GM03348 (cell line): ENCODE data around the gene KIF1A.
"Not testable (repeated sequence)": the region's sequence is repeated elsewhere in the genome, so short reads cannot be mapped to it uniquely, and the experiment has no call there.

ENCODE experiments used
- DNase-seq: peaks from one replicate; pipeline ENCODE4 v3.0.0; 2012; ENCODE audit warnings: low spot score

The KIF1A gene

DNA sequence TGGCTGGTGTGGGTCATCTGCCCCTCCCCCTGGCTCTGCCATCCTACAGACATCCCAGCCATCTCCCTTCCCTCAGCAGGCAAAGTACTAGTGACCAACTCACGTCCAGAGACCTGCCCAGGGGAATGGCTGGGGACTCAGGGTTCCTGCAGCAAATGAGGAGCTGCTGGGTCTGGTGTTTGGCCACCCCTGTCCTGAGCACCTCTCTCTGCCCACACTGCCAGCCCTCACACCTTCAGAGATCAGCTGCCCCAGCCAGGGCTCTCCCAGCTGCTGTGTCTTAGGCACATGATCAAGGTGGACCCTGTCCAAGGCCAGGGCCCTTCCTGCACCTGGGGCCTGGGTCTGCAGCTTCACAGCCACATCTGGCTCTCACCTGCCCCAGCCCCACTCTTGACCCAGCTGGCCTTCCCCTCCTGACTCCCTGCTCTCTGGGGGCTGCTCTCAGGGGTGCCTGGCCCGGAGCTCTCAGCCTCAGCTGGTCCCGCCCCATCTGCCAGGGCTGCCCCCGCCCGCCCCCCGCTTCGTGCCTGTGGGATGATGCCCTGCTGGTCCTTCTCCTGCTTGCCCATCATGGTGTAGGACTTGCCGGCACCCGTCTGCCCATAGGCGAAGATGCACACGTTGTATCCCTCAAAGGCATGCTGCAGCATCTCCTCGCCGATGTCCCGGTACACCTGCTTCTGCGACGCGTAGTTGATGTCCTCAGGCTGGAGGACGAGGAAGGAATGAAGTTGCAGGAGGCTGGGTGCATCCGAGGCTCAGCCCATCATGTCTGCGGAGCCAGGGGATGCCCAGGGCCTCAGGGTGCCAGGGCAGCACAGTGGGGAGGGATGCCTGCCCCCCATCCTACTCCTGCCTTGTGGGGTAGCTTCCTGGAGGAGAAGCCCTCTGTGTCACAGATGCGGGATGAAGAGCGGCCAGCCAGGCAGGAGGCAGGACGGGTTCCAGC, 32.2 kb downstream of the KIF1A start:
- DNase-seq = no peak

DNA sequence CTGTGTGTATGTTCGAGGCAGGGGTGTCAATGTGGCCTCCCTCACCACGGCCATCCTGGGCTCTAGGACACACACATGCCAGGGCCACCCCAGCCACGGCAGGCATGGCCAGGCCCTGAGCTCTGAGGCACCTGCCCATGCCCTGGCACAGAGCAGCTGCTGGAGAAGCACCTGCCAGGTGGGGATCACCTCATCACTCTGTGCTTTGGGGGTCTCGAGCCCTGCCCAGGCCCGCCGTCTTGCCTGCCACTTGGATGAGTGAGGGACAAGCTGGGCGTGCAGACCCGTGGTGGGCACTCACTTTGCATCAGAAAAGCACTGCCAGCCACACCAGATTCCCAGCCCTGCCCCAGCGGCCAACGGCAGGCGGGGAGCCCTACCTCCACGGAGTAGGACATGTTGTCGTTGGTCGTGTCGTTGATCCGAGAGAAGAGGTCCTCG, 33.1 kb downstream of the KIF1A start:
- no peak for DNase-seq

DNA sequence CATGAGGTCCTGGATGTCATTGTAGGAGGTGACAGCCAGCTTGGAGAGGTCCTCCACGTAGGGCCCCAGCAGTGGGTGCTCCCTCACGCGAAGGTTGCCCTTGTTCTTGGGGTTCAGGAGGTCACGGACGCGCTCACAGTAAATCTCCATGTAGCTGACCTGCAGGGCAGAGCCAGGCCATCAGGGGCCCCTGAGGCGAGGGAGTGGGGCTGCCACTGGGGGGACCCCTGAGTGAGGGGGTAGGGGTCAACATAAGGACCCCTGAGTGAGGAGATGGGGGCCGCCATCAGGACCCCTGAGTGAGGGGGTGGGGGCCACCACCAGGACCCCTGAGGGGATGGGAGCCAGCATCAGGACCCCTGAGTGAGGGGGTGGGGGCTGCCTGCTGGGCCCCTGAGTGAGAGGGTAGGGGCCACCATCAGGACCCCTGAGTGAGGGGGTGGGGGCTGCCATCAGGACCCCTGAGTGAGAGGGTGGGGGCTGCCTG, 33.6 kb downstream of the KIF1A start:
- no peak for DNase-seq

DNA sequence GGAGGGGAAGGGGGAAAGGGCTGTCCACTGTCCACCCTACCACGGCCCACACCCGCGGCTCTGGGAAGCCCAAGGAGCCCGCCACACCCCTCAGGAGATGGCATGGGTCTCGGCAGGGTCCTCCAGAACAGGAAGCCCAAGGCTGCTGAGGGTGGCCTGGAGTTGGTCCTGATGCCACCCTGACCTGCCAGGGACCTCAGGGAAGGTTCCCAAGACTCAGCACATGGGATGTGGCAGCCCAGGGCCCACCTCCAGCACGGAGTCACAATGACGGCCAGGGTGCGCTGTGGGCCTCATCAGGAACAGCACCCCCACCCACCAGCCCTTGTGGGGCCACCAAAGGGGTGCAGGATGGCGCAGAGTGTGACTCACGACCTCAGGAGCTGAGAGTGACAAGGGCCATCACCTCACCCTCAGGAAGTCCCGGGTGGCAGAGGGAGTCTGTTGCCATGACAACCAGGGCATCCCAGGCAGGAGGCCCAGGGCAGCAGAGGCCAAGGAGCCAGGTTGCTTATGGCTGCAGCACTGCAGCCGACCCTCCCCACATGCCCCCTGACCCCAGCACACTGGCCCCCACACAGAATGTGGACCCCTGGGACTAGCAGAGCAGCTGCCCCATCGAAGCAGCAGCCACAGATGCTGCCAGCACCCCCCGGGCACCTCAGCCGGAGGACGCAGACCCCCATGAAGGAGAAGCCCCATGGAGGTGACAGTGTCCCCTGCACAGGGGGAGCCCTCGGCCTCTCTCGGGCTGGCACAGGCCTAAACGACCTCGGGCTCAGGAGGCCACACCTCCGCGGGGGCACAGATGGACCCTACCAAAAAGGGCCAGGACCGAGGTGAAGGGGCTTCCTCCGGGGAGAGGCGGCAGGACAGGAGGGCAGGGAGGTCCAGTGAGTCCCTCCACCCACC, 34.3 kb downstream of the KIF1A start:
- DNase-seq = no peak

DNA sequence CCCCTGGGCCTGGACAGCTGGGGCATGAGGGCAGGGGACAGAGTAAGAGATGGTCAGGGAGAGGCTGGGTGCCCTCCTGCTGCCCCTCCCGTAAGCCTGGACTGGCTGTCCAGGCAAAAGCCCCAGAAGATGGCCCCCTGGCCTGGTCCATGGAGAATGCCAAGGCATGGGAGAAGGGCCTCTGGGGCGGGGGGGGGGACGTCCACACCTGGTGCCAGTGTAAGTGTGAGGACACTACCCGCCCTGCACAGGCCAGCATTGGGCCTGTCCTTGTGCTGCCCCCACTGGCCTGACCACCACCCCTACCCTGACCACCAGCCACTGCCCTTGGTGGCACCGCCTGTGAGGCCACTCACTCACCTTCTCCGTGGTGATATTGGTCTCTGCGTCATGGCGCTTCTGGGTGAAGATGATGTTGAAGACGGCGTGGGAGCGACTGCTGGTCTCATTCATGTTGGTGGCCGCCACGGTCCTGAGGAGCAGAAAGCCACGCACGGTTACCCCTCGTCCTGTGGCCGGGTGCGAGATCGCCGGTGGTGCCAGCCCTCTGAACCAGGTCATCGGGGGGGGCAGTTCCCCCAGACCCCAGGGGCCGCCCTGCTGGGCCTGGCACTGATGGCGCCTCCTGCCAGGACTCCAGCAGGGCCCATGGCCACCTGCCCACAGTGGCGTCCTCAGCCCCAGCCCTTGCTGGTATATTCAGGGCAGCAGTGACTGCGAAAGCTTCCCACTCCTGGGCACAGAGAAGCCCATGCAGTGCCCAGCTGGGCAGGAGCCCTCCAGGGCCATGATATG, 35.2 kb downstream of the KIF1A start:
- no peak for DNase-seq

DNA sequence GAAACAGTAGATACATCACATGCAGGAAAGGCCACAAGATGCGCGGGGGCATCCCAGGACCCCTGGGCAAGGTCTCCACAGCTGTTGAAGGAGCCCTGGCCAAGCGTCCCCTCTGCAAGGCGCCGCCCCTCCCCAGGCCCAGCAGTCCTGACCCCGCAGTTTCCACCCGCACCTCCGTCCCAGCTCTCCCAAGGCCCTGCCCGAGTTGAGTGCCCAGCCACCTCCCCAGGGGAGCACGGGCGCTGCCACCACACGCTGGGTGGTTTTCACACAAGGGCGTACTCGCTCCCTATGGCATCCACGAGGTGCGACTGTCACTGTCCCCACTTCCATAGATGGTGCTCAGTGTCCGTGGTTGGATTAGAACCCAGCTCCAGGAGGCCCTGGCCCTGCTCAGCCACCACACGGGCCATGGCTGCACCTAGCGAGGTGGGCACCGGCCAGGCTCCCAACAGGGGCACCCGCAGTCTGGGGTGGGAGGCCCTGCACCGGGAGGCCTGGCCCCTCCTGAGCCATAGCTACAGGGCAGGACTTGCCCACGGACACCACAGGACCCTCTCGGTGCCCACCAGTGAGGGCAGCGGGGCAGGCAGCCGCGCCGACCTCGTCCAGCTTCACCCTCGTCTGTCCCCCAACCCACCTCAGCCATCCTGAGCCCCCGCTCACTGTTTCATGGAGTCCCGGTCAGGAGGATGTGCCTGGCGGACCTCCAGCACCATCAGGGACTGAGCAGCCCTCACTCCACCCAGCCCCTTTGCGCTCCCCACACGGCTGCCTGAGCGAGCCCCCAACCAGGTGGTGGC, 36.0 kb downstream of the KIF1A start:
- no peak for DNase-seq

DNA sequence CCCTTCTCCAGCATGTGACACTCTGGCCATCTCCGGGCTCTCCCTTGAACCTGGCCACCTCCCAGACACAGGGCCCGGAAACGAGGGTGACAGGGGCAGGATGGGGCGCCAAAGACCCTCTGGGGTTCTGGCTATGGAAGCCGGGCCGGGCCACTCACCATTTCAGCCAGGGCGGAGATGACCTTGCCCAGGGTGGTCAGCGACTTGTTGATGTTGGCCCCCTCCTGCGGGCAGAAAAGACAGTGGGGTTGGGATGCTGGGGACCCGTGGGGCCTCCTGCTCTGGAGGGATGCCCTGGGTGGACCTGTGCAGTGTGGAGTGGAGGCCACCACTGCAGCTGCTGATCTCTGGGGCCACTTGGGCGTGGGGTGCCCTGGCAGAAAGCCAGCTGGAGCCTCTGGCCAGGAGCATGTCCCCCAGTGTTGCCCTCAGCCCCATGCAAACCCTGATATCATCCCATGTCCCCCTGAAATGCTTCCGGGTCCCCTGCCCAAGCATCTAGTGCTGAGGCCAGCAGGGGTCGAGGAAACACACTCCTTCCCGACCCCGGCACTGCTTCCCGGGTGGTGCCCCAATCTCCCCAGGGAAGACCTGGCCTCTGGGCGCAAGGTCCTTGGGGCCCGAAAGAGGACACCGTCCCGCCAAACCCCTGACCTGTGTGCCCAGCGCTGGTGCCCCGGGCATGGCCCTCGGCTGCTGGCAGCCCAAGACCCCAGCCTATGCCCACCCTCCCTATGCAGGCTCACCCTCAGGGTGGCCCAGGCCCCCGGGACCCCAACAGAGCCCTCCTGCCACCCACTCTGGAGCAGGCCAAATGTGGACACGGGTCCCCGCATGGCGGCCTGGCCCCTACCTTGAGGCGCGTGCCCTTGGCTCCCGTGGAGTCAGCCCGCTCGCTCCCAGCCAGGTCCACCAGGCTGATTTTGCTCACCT, 36.9 kb downstream of the KIF1A start:
- DNase-seq = no peak

DNA sequence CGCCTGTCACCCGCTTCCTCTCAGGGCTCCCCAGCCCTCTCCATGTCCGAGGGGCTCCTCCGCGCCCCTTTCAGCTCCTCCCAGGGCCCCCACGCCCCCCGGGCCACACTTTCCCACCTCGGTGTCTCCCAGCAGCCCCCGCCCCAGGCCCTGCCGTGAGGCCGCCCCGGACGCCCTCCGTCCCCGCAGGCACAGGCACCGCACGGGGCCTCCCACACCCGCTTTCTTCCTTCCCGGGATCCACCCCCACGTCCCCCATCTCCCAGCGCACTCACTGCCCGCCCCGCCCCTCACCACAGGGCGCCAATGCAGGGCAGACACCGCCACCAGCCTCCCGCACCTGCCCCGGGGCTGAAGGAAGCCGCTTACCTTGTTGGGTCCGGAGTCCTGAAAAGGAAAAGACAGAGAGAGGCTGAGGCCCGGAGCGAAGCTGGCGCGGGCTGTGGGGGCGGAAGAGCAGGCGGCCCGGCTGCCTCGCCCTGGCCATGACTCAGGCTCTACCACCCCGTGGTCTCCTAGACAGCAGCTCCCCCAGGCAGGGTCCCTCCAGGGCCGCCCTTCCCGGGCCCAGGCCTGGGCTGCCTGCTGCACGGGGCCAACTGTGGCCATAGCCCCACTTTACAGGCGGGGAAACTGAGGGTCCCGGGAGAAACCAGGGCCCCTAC, 37.7 kb downstream of the KIF1A start:
- DNase-seq = no peak

DNA sequence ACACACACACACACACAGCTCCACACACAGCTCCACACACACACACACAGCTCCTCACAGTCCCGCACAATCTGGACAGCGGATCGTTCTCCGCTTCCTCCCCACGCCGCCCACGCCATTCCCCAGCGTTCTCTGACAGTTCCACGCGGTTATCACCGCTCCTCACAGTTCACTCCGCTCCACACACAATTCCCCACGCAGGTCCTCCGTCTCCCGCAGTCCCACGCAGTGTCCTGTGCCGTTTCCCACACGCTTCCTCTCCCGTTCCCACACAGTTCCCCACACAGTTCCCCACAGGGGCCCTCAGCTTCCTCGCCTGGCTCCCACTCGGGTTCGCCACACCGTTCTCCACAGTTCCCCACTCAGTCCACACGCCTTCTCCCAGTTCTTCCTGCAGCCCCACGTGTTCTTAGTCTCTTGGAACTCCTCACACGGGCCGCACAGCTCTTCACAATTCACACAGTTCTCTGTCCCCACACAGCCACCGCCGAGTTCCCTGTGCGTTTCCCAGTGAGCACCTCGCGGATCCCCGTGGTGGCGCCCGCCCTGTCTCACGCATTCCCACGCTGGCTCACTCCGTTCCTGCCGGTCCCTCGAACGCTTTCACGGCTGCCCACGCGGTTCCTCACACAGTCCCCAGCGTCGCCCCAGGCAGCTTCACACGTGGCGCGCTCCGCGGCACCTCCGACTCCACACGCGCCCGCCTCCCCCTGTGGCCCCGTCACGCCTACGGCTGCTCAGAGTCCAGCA, 38.4 kb downstream of the KIF1A start:
- DNase-seq = no peak

DNA sequence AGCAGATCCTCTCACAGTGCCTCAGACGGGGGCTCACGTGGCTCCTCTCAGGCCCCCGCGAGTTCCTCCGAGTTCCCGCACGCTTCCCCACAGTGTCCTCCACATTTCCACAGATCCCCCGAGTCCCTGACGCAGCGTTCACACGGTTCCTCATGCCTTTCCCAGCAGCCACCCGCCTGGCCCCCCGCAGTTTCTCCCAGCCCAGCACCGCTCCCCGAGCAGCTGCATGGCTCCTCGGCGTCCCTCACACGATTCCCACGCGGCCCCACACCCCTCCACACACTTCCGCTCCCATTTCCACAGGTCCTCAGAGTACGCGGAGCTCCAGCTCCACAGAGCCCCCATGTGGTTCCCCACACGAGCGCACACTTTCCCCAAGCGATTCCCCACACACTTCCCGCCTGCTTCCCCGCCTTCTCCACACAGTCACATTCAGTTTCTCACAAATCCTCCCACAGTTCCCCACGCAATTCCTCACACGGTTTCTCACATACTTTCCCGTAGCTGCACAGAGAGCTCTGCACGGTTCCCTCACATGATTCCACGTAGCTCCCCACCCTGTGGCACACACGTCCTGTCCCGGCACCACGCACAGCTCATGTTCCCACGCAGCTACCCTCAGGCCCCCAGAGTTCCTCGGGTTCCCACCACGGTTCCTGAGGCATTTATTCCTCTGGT, 39.9 kb downstream of the KIF1A start:
- peak; percentile 58 for DNase-seq

DNA sequence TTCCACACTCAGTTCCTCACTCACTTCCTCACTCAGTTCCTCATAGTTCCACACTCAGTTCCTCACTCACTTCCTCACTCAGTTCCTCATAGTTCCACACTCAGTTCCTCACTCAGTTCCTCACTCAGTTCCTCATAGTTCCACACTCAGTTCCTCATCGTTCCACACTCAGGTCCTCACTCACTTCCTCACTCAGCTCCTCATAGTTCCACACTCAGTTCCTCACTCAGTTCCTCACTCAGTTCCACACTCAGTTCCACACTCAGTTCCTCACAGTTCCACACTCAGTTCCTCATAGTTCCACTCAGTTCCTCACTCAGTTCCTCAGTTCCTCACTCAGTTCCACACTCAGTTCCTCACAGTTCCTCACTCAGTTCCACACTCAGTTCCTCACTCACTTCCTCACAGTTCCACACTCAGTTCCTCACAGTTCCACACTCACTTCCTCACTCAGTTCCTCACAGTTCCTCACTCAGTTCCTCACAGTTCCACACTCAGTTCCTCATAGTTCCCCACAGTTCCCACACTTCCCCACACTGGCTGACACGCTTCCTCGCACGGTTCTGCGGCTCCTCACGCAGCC, 40.7 kb downstream of the KIF1A start:
- DNase-seq = not testable (repeated sequence)

DNA sequence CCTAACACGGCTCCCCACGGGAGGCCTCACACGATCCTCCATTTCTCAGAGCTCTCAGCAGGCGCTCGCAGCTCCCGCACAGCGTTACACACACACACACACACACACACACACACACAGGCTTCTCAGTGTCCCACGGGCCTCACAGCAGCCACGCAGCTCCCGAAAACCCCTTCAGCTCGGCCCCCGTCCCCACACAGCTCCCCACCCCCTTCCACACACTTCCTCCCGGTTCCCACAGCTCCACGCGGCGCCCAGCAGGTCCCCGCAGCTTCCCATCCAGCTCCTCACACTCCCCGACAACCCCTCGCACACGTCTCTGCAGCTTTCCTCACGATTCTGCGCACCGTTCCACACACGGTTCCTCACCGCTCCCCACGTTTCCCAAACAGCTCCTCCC, 41.6 kb downstream of the KIF1A start:
- no peak for DNase-seq

DNA sequence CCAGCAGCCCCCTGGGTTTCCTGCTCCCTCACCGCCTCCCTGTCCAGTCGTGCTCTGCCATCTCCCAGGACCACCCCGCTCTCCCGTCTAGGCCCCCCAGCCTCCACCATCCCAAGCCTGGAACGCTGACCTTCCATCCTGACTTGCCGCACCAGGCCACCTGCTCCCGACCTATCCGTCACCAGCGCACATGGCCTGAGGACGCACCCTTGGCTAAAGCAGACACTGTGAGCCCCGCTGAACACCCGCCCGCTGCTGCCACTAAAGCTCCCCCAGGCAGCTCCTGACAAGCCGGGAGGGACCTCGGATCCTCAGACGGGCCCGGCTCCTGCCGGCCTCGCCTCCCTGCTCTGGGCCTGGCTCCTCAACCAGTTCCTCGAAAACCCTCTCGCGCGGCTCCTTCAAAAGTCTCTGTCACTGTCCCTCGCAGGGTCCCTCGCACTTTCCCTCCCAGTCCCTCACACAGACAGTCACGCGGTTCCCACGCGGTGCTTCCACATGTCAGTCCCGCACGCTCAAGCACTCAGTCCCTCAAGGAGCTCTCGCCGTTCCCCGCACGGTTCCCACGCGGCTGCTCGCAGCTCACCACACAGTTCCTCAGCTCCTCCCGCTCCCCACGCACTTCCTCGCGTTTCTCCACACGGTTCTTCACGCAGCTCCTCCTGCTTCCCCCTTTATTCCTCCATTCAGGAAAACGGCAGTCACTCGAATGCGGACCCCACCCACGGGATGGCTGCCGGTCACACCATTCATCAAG, 42.4 kb downstream of the KIF1A start:
- DNase-seq = no peak

DNA sequence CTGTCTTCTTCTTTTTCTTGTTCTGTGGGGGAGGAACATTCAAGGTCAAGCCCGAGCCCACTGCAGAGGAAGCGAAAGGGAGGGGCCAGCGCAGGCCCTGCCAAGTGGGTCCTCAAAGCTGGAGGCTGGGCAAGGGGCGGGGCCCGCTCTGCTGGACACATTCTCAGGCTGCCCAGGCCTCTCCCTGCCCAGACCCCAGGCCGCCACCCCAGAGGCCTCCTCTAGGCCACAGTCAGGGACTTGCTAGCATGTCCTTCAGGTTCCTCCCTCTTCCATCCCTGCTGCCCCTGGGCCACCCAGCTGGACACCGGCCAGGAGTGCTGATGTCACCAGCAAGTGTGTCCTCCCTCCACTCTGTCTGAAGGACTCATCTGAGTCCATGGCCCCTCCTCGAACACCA, 44.1 kb downstream of the KIF1A start:
- no peak for DNase-seq

DNA sequence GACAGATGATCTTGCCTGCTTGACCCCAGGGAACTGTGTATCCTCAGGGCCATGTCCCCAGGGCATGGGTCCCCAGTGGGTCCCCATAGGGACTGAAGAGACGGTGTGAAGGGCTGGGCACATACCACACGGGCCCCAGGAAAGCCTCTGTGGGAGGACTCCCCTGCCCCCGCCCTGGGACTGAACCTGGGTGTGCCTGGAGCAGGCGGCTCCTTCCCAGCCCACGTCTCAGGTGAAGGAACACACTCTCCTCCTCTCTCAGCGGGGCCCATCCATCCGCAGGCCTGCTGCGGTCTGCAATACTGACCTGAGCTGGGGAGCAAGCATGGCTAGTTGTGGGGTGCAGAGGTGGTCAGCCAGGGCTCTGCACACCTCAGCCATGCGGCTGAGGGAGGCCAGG, 45.2 kb downstream of the KIF1A start:
- no peak for DNase-seq

DNA sequence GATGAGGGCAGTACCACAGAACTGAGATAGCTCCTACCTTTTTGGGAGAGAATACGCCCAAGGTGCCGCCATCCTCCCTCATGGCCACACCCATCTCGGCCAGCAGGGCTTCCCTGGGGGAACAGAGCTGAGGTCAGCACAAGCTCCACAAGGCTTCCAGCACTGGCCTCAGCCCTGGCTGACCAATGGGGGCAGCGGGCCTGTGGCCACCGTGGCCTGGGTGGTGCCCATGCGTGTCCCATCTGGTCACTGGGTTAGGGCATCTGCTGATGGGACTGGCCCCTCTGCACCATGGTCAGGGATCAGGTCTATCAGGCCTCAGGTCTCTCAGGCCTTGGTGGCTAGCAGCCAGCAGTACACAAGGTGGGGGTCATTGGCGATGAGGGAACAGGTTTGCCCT, 50.9 kb downstream of the KIF1A start:
- no peak for DNase-seq

DNA sequence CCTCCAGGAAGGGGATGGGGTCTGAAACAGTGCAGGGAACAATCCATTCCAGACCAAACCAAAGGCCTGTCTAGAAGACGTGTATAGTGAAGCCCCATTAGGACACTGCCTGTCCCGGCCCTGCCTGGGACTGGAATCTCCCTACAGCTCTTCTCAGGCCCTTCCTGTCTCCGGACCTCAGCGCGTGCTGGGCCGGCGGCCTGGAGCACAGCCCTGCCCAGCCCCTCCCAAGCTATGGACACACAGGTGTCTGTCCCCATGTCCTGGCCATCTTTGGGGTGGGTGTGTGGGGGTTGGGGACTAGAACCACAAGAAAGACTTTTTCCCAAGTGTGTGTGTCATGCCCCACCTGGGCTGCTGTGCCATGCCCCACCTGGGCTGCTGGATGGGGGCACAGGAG, 51.8 kb downstream of the KIF1A start:
- DNase-seq = no peak
